Measurements from ENCODE around the gene CSMD2.

CSMD2 gene

DNA sequence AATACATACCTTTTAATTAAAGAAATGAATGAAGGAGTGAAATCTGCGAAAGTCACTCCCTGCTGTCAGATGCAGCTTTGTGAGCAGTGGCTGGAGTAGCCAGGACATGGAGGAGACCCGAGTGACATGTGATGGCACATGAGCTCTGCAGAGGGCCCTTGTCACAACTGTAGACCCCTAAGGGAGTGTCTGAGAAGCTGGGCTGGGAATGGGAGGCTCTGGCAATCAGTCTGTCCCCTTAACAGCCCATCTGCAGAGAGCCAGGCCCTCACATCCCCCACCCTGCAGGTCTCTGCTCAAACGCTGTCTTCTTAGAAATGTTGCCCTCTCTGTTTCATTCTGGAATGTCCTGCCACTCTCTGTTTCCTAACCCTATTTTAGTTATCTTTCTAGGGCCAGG is 176.9 kb downstream of the CSMD2 start:
- no peak overlapping the region for H3K4me3 ChIP-seq (ENCODE audit: low read depth, low read length)
- TF ChIP-seq, protein P1, sequence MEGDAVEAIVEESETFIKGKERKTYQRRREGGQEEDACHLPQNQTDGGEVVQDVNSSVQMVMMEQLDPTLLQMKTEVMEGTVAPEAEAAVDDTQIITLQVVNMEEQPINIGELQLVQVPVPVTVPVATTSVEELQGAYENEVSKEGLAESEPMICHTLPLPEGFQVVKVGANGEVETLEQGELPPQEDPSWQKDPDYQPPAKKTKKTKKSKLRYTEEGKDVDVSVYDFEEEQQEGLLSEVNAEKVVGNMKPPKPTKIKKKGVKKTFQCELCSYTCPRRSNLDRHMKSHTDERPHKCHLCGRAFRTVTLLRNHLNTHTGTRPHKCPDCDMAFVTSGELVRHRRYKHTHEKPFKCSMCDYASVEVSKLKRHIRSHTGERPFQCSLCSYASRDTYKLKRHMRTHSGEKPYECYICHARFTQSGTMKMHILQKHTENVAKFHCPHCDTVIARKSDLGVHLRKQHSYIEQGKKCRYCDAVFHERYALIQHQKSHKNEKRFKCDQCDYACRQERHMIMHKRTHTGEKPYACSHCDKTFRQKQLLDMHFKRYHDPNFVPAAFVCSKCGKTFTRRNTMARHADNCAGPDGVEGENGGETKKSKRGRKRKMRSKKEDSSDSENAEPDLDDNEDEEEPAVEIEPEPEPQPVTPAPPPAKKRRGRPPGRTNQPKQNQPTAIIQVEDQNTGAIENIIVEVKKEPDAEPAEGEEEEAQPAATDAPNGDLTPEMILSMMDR (IDR thresholded peaks at IDR 0.05; ENCODE audit: low read depth, low read length, missing control alignments): no peak
- no peak for DNase-seq (ENCODE audit: low read depth)

DNA sequence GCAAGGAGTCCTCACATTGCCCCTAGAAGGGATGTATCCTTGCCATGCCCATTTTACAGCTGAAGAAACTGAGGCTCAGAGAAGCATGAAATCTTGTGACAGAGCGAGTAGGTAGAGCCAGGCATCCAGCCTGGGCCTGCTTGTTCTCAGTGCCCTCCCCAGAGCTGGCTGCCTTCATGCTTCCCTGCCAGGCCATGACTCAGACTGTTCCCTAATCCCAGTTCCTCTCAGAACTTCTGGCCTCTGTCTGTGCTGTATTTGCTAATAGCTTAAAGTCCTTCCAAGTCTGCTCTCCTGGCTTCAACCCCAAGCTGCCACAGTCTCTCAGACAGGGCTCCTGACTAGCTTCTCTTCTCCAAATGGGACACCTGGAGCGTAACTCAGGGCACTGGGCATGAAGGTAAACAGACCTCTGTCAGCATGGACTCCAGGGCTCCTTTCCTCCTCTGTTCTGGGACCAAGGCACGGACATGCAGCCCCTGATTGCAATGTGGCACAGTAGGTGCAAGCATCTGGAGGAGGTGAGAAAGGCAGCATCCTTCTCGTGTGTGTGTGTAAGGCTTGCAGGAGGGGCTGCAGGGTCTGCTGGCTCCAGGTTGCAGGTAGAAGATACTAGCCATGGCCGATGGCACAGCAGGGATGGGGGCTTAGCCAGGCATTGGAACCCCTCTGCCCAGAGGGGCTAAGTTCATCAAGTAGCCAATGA is 178.5 kb downstream of the CSMD2 start:
- no peak overlapping the region for H3K4me3 ChIP-seq (ENCODE audit: low read depth, low read length)
- no peak for DNase-seq (ENCODE audit: low read depth)
- TF ChIP-seq, protein P1 (IDR thresholded peaks at IDR 0.05; ENCODE audit: low read depth, low read length, missing control alignments): no peak

DNA sequence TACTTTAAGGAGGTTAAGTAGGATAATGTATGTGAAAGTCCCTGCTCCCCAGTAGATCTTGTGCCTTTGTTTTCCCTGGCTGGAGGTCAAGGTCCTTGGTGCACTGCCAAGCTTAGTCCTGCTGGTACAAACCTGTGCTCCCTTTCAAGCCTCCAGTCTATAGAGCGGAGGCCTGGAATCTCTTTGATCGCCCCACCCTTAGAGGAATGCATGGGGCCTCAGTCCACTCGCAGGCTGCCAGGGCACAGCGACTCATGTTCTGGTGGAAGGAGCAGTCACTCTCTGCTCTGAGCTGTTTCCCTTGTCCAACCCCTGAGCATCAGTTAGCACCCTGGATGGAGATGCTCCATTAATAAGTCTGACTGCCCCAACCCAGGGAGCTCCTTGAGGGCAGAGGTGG is 179.4 kb downstream of the CSMD2 start:
- DNase-seq (ENCODE audit: low read depth): no peak
- TF ChIP-seq, protein P1 (IDR thresholded peaks at IDR 0.05; ENCODE audit: low read depth, low read length, missing control alignments): no peak
- H3K4me3 ChIP-seq (ENCODE audit: low read depth, low read length): no peak overlapping the region

DNA sequence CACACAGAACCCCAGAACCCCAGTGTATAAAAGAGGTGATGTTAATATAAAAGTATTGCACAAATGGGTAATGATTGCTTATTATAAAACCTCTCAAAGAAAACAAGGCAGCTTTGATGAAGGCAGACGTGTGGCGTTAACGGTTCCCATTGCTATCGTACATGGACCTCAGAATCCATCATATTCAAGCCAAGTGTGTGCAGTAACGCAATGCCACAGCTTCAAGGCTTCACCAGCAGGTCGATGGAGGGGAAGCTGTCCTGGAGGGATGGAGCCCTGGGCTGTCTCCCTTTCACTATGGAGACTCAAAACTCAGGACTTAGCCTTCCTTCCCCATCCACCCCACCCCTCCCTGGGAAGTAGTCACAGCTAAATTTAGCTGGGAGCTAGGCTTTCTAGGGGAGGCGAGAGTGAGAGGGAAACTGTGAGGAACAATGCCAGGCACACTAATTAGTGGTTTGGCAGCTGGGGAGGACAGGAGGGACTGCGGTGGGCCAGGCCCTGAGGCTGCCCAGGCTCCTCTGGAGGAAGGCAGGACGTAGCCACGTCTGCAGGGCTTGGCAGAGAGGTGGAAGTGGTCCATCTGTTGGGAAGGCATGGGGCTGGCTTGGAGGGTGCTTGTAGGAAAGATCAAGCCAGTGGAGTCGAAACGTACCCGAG is 180.0 kb downstream of the CSMD2 start:
- no peak for DNase-seq (ENCODE audit: low read depth)
- TF ChIP-seq, protein P1 (IDR thresholded peaks at IDR 0.05; ENCODE audit: low read depth, low read length, missing control alignments): no peak
- no peak overlapping the region for H3K4me3 ChIP-seq (ENCODE audit: low read depth, low read length)

DNA sequence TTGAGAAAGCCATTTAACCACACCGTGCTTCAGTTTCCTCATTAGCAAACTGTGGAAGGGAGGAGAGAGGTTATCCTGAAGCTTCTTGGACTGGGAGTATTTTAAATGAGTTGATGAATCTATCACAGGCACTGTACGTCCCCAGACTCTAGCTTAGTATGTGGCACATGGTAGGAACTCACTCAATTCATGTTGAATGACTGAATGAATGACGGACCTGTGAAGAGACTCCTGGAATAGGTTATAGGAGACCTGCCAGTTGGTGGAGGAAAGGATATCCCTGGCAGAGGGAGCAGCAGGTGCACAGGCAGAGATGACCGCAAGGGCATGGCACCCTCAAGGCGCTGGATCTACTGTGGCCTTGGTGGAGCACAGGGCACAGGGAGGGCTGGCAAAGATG is 182.6 kb downstream of the CSMD2 start:
- TF ChIP-seq, protein P1 (IDR thresholded peaks at IDR 0.05; ENCODE audit: low read depth, low read length, missing control alignments): no peak
- no peak overlapping the region for H3K4me3 ChIP-seq (ENCODE audit: low read depth, low read length)
- no peak for DNase-seq (ENCODE audit: low read depth)

DNA sequence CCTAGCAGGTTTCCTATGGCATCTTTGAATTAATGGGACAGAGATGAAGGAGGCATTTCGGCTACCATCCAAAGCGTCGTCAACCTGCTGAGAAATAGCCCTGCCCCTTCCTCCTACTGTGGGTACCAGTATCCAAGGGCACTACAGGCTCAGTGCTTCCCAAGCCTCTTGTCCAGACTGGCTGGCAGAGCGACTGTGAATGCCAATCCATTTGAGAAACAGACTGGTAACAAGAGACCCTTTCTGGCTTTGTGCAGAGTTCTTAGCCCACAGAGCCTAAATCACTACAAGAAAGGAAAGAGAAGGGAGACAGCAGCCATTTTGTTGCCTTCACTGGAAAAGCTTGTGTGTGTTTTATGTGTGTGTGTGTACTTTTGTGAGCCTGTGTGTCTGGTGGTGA is 185.7 kb downstream of the CSMD2 start:
- TF ChIP-seq, protein P1 (IDR thresholded peaks at IDR 0.05; ENCODE audit: low read depth, low read length, missing control alignments): no peak
- H3K4me3 ChIP-seq (ENCODE audit: low read depth, low read length): no peak overlapping the region
- no peak for DNase-seq (ENCODE audit: low read depth)

DNA sequence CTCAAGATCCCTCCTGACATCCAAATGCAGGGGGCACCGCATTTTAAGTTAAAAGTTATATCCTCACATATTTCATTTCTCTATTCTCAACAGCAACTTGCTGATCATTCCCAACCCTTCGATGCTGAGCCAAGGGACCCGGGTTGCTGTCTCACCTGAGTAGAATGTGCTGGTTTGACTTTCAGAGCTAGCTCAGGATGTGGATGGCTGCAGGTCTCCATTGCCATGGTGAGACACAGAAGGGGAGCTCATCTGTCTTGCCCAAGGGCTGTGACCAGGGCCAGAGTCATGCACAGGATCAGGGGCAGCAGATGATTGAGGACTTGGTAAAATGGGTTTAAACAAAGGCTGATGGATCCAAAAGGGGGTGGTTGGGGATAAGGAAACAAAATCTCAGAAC is 189.1 kb downstream of the CSMD2 start:
- no peak overlapping the region for H3K4me3 ChIP-seq (ENCODE audit: low read depth, low read length)
- no peak for DNase-seq (ENCODE audit: low read depth)
- TF ChIP-seq, protein P1 (IDR thresholded peaks at IDR 0.05; ENCODE audit: low read depth, low read length, missing control alignments): no peak
